ENCODE results near the gene TXN2. TPM values are rescaled to one million over a fixed set of nuclear protein-coding genes. Genes with fewer than 3 reads are reported as not detected.
A peak's percentile ranks its signal among the peaks of the same experiment; 100 is the strongest.
"Not testable (repeated sequence)": the region's sequence is repeated elsewhere in the genome, so short reads cannot be mapped to it uniquely, and the experiment has no call there.

Gene TXN2
- total RNA-seq, 1 donor from 2014 or later: 94.0 TPM

DNA sequence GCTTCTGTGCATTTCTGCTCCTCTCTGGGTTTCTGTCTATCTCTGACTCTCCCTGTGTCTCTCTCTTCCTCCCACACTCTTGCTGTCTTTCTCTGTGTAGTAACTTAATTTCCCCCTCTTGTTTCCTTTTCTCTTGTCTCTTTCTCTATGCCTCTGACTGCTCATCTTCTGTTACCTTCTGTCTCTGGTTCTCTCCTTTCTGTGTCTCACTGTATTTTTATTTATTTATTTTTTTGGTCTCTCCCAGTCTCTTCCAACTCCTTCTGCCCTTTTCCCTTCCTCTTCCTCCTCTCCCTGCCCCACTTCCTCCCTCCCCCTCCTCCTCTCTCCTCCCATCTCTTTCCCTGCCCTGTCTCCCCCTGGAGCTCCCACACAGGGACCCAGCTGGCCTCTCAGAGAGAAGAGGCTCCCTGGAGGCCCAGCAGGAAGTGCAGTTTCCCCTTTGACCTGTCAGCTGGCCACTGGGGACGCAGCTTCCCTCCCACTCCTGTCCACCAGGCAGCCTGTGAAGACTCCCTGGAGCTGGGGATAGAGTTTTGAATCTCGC is 55.4 kb downstream of the TXN2 start:
- intact Hi-C loops (cut with micrococcal nuclease): no loop called here
- no peaks in the 10 kb centered on the region for H3K9me3 Mint-ChIP-seq
- H3K4me1 Mint-ChIP-seq (ENCODE audit: low read depth): peaks cover 18% of the 10 kb centered on the region
- H3K4me3 Mint-ChIP-seq (ENCODE audit: low read depth): no peak overlapping the region
- no peaks in the 10 kb centered on the region for H3K36me3 Mint-ChIP-seq (ENCODE audit: low read depth)
- H3K27me3 Mint-ChIP-seq (ENCODE audit: low read depth): no peaks in the 10 kb centered on the region
- no peak for DNase-seq (ENCODE audit: low spot score)
- H3K27ac Mint-ChIP-seq: peak overlapping the region; percentile 50

DNA sequence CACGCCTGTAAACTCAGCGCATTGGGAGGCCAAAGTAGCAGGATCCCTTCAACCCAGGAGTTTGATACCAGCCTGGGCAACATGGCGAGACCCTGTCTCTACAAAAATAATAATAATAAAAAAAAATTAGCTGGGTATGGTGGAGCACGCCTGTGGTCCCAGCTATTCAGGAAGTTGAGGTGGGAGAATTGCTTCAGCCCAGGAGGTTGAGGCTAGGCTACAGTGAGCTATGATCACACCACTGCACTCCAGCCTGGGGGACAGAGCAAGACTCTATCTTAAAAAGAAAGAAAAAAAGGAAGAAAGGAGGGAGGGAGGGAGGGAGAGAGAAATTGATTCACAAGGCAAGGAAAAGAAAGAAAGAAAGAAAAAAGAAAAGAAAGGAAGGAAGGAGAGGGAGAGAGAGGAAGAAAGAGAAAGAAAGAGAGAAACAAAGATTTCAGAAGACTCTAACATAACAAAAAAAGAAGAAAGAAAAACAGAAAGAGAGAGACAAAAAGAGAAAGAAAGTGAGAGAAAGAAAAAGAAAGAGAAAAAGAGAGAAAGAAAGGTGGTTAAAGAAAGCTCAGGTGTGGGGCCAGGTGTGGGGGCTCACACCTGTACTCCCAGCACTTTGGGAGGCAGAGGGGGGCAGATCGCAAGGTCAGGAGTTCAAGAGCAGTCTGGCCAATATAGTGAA is 56.4 kb downstream of the TXN2 start:
- no peak for DNase-seq (ENCODE audit: low spot score)
- Mint-ChIP-seq H3K4me3 (ENCODE audit: low read depth) (no peak overlapping the region), H3K9me3 (no peaks in the 10 kb centered on the region), H3K36me3 (ENCODE audit: low read depth) (no peaks in the 10 kb centered on the region), H3K4me1 (ENCODE audit: low read depth) (peaks cover 18% of the 10 kb centered on the region), H3K27ac (peak overlapping the region; percentile 71), H3K27me3 (ENCODE audit: low read depth) (no peaks in the 10 kb centered on the region)
- intact Hi-C loops (cut with micrococcal nuclease): no loop called here

DNA sequence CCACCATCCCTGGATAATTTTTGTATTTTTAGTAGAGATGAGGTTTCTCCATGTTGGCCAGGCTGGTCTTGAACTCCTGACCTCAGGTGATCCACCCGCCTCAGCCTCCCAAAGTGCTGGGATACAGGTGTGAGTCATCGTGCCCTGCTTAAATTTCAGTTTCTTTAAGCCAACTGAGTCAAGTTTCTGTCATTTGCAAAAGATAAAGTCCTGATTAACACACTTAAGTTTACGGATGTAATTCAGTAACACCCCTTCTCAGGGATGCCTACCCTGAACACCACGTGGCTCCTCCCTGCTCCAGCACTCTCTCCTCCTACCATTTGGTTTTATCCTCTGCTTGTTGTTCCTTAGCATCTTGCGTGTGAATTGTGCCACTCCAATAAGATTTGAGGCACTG is 57.0 kb downstream of the TXN2 start:
- intact Hi-C loops (cut with micrococcal nuclease); H3K9me3 Mint-ChIP-seq; DNase-seq (ENCODE audit: low spot score); H3K27me3 Mint-ChIP-seq (ENCODE audit: low read depth); H3K4me3 Mint-ChIP-seq (ENCODE audit: low read depth); H3K27ac Mint-ChIP-seq; H3K36me3 Mint-ChIP-seq (ENCODE audit: low read depth): not testable (repeated sequence)
- H3K4me1 Mint-ChIP-seq (ENCODE audit: low read depth): peaks cover 20% of the 10 kb centered on the region

DNA sequence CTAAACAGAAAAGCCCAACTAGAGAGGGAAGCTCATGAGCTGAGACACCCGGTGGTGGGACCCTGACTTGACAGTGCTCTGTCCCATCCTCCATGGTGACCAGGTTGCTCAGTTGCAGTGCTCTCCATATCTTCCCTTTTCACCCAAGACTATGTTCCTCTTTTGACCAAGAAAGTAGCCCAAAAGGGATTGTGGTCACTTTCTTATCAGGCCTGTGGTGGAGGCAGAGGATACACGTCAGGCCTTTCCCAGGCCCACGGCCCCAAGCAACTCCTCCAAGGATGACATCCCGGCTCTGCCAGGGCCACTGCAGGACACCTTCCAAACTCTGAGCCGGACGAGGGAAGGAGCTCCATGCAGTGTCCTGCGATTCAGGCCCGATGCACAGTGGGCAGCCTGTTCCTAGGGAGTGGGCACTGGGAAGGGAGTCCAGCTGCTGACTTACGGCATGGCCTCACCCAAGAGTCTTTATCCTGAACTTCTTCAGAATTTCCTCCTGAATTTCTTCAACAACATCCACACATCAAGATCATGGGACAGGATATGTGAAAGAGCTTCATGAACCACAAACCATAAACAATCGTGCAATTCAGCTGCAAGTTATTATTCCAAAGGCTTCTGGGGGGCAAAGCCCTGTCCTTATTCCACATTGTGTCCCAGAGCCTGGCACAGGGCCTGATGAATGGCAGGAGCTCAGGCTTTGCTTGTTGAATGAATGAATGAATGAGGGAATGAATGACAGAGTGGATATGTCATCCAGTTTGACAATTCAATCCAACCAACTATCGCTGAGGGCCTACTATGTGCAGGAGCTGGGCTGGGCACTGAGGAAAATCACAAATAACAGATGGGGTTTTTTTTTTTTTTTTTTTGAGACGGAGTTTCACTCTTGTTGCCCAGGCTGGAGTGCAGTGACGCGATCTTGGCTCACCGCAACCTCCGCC is 57.7 kb downstream of the TXN2 start:
- H3K27me3 Mint-ChIP-seq (ENCODE audit: low read depth): no peaks in the 10 kb centered on the region
- peaks cover 24% of the 10 kb centered on the region for H3K4me1 Mint-ChIP-seq (ENCODE audit: low read depth)
- no peaks in the 10 kb centered on the region for H3K36me3 Mint-ChIP-seq (ENCODE audit: low read depth)
- no peaks in the 10 kb centered on the region for H3K9me3 Mint-ChIP-seq
- intact Hi-C loops (cut with micrococcal nuclease): no loop called here
- H3K27ac Mint-ChIP-seq: no peak overlapping the region
- H3K4me3 Mint-ChIP-seq (ENCODE audit: low read depth): no peak overlapping the region
- no peak for DNase-seq (ENCODE audit: low spot score)

DNA sequence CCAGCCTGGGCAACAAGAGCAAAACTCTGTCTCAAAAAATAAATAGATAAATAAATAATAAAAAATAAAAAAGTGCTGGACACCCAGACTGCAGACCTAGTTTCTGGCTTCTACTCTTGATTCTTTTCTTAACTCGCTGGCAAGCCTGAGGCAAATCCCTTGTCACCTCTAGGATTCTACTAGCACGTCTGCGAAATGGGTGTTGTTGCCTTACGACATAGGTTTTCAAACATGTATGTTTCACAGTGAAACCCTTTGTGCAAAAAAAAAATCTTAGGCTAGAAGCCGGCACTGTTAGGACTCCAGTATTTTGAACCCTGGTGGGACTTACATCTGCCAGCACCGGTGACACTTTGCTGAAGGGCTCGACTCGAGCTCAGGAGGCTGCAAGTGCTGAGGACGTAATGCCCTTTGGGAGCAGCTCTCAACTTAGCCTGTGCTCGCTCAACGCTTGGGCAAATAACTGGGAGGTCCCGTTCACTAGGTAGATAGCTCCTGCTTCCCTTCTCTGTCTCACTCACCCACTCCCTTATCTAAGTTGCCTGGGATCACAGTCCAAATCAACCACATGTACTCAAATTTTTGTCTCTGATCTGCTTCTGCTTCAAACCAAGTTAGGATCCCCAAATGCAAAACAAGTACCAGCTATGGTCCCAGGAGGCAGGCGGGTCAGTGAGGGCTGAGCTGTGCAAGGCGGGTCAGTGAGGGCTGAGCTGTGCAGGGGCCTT is 59.0 kb downstream of the TXN2 start:
- Mint-ChIP-seq H3K36me3 (ENCODE audit: low read depth) (no peaks in the 10 kb centered on the region), H3K27me3 (ENCODE audit: low read depth) (no peaks in the 10 kb centered on the region), H3K4me1 (ENCODE audit: low read depth) (peaks cover 24% of the 10 kb centered on the region), H3K4me3 (ENCODE audit: low read depth) (no peak overlapping the region), H3K27ac (no peak overlapping the region), H3K9me3 (no peaks in the 10 kb centered on the region)
- intact Hi-C loops (cut with micrococcal nuclease): no loop called here
- DNase-seq (ENCODE audit: low spot score): no peak

DNA sequence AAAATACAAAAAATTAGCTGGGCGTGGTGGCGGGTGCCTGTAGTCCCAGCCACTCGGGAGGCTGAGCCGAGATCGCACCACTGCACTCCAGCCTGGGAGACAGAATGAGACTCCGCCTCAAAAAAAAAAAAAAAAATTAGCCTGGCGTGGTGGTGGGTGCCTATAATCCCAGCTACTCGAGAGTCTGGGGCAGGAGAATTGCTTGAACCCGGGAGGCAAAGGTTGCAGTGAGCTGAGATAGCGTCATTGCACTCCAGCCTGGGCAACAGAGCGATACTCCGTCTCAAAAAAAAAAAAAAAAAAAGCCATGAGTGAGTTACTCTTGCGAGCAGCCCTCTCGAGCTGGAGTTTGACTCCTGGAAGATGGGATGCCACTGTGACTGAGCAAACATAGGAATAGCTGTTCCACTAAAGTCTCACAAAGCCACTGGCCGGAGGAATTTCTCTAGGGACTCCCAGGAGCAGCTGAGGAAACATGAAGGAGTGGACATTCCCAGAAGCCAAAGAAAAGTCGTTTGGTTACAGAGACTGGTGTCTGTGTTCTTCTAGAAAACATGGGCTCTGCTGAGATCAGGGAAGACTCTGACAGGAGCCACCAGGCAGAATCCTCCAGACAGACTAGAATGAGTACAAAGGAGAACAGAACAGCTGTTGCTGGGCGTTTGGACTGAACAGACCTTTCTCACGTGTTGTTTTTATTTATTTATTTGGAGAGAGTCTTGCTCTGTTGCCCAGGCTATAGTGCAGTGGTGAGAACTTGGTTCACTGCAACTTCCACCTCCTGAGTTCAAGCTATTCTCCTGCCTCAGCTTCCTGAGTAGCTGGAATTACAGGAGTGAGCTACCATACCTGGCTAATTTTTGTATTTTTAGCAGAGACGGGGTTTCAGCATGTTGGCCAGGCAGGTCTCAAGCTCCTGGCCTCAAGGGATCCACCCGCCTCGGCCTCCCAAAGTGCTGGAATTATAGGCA is 61.2 kb downstream of the TXN2 start:
- Mint-ChIP-seq H3K9me3 (no peaks in the 10 kb centered on the region), H3K27me3 (ENCODE audit: low read depth) (no peaks in the 10 kb centered on the region), H3K4me3 (ENCODE audit: low read depth) (no peak overlapping the region), H3K4me1 (ENCODE audit: low read depth) (peaks cover 19% of the 10 kb centered on the region), H3K36me3 (ENCODE audit: low read depth) (no peaks in the 10 kb centered on the region), H3K27ac (peak overlapping the region; percentile 63)
- intact Hi-C loops (cut with micrococcal nuclease): no loop called here
- no peak for DNase-seq (ENCODE audit: low spot score)

DNA sequence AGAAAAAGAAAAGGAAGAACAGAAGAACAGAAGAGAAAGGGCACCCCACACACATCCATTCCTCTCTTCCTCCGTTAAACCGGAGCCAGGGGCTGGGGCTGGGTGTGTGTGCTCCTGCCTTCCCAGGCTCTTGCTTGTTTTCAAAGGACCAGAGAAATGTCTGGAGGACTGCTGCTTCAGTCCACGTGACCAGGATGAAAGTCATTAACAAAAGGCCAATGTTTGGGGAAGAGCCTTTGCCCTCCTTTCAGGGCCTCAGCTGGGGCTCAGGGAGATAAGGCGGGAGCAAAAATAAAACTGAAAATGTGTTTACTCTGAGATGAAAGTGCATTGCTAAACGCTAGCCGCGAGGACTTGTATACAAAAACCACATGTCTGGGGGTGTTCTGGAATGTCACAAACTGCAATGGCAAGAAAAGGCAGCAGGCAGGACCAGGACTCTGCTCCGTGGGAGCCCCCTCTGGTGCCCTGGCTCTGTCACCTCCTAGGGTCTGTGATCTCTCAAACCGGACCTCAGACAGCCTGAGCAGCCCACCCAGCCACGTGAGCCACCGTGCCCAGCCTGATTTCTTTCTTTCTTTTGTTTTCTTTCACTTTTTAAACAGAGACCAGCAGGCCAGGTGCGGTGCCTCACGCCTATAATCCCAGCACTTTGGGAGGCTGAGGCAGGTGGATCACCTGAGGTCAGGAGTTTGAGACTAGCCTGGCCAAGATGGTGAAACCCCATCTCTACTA is 62.1 kb downstream of the TXN2 start:
- Mint-ChIP-seq H3K4me1 (ENCODE audit: low read depth) (peaks cover 14% of the 10 kb centered on the region), H3K27me3 (ENCODE audit: low read depth) (no peaks in the 10 kb centered on the region), H3K36me3 (ENCODE audit: low read depth) (no peaks in the 10 kb centered on the region), H3K9me3 (no peaks in the 10 kb centered on the region), H3K27ac (peak overlapping the region; percentile 63), H3K4me3 (ENCODE audit: low read depth) (peak overlapping the region; percentile 7)
- DNase-seq (ENCODE audit: low spot score): no peak
- intact Hi-C loops (cut with micrococcal nuclease): no loop called here

DNA sequence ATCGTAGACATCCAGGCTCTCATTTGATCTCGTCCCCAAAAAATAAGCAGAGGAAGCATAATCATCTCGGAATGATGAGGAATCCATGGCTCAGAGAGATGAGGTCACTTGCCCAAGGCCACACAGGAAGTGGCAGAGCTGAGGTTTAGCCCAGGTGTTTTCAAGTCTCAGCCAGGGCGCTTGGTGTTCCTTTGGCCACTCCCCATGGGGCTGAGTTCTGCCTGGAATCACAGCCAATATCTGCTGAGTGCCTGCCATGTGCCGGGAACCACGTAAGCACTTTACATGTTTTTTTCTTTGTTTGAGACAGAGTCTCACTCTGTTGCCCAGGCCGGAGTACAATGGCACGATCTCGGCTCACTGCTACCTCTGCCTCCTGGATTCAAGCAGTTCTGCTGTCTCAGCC is 64.2 kb downstream of the TXN2 start:
- no peak for DNase-seq (ENCODE audit: low spot score)
- intact Hi-C loops (cut with micrococcal nuclease): no loop called here
- H3K27me3 Mint-ChIP-seq (ENCODE audit: low read depth): no peaks in the 10 kb centered on the region

More for the DNA sequence above, 64.2 kb downstream of the TXN2 start:
- Mint-ChIP-seq H3K4me1 (ENCODE audit: low read depth) (peaks cover 11% of the 10 kb centered on the region), H3K9me3 (no peaks in the 10 kb centered on the region), H3K27ac (no peak overlapping the region), H3K36me3 (ENCODE audit: low read depth) (no peaks in the 10 kb centered on the region), H3K4me3 (ENCODE audit: low read depth) (no peak overlapping the region)

Other genes with a start within 250 kb of the TXN2 start
- 54.7 and 55.4 TPM in 2 replicates for gene APOL2, start 242.1 kb downstream of the TXN2 start, total RNA-seq
- 28.5 and 31.5 TPM in 2 replicates for gene APOL1, start 228.5 kb downstream of the TXN2 start, total RNA-seq
- 619 and 645 TPM in 2 replicates for gene MYH9, start 93.7 kb downstream of the TXN2 start, total RNA-seq
- 17.6 and 21.0 TPM in 2 replicates for gene FOXRED2, start 25.4 kb upstream of the TXN2 start, total RNA-seq
- 300 and 316 TPM in 2 replicates for gene EIF3D, start 47.5 kb upstream of the TXN2 start, total RNA-seq
- not detected in 2 replicates for gene CACNG2, start 222.1 kb upstream of the TXN2 start, total RNA-seq